Skeletal muscle cell (primary cell): ENCODE data around the gene NPFFR1.

Experiments used
- DNase-seq: peaks from one replicate; pipeline ENCODE4 v3.0.0-alpha.2; 2010; ENCODE audit warnings: low read depth
- H3K4me3 ChIP-seq: 2 replicates; pipeline ENCODE4 v1.5.1; 2011; ENCODE audit warnings: low read depth, mild to moderate bottlenecking, control low read depth, low read length, moderate library complexity

NPFFR1 gene

GRCh38 chr10:70283445-70284399 is at the start of gene NPFFR1:
NPFFR1 (minus strand) TSS chr10:70284004; CDS start chr10:70283676, 328 bp downstream.
- no peak within 1 kb of the TSS for H3K4me3 ChIP-seq
- no peak for DNase-seq

GRCh38 chr10:70333268-70333667 is 49.5 kb upstream of the NPFFR1 start:
- H3K4me3 ChIP-seq: no peak overlapping the region
- no peak for DNase-seq

- DNase-seq: peak; percentile 80
These were observed 47.9 kb upstream of the NPFFR1 start for GRCh38 chr10:70331486-70332268.

GRCh38 chr10:70331160-70331485 is 47.3 kb upstream of the NPFFR1 start:
- DNase-seq: no peak
- no peak overlapping the region for H3K4me3 ChIP-seq

More at GRCh38 chr10:70331486-70332268, 47.9 kb upstream of the NPFFR1 start:
- H3K4me3 ChIP-seq: no peak overlapping the region

- no peak overlapping the region for H3K4me3 ChIP-seq
- DNase-seq: no peak
These were observed 46.9 kb upstream of the NPFFR1 start for GRCh38 chr10:70330671-70331070.

- DNase-seq: no peak
- H3K4me3 ChIP-seq: no peak overlapping the region
These were observed 45.2 kb upstream of the NPFFR1 start for GRCh38 chr10:70328967-70329366.

GRCh38 chr10:70328018-70328417 is 44.2 kb upstream of the NPFFR1 start:
- DNase-seq: no peak
- H3K4me3 ChIP-seq: no peak overlapping the region

GRCh38 chr10:70324951-70325781 is 41.4 kb upstream of the NPFFR1 start:
- no peak overlapping the region for H3K4me3 ChIP-seq
- DNase-seq: no peak

- H3K4me3 ChIP-seq: no peak overlapping the region
These were observed 40.6 kb upstream of the NPFFR1 start for GRCh38 chr10:70324339-70324861.

GRCh38 chr10:70323697-70324338 is 40.0 kb upstream of the NPFFR1 start:
- H3K4me3 ChIP-seq: no peak overlapping the region
- no peak for DNase-seq

More at GRCh38 chr10:70324339-70324861, 40.6 kb upstream of the NPFFR1 start:
- no peak for DNase-seq

- DNase-seq: no peak
- no peak overlapping the region for H3K4me3 ChIP-seq
These were observed 39.4 kb upstream of the NPFFR1 start for GRCh38 chr10:70323138-70323696.

- no peak overlapping the region for H3K4me3 ChIP-seq
- DNase-seq: no peak
These were observed 38.4 kb upstream of the NPFFR1 start for GRCh38 chr10:70321897-70322890.

GRCh38 chr10:70321233-70321632 is 37.4 kb upstream of the NPFFR1 start:
- DNase-seq: no peak
- H3K4me3 ChIP-seq: no peak overlapping the region

GRCh38 chr10:70320751-70321150 is 36.9 kb upstream of the NPFFR1 start:
- no peak overlapping the region for H3K4me3 ChIP-seq
- DNase-seq: no peak

GRCh38 chr10:70319824-70320223 is 36.0 kb upstream of the NPFFR1 start:
- no peak for DNase-seq
- no peak overlapping the region for H3K4me3 ChIP-seq

GRCh38 chr10:70319183-70319582 is 35.4 kb upstream of the NPFFR1 start:
- no peak for DNase-seq
- no peak overlapping the region for H3K4me3 ChIP-seq

- no peak overlapping the region for H3K4me3 ChIP-seq
- no peak for DNase-seq
These were observed 34.1 kb upstream of the NPFFR1 start for GRCh38 chr10:70317943-70318318.
